Activated naive CD4-positive, alpha-beta T cell treated with anti-CD3 and anti-CD28 coated beads, Interleukin-2, amount 50 U/mL, for 72 hours (primary cell): ENCODE results near the gene WDR37. TPM values are rescaled to one million over a fixed set of nuclear protein-coding genes. Genes with fewer than 3 reads are reported as not detected.

Experiments used
- ATAC-seq, 2 donors: fragments of 150-1000 bp; cut with Tn5 transposase; 2 replicates each; pipeline ENCODE4 v1.10.0; 2021; ENCODE audit warnings: mild to moderate bottlenecking in 2 of 2, moderate library complexity in 2 of 2
- DNase-seq, 2 donors: peaks; one replicate each; pipeline ENCODE4 v3.0.0; 2021 to 2022; ENCODE audit warnings: low spot score in 2 of 2
- H3K27ac Mint-ChIP-seq, 2 donors: one replicate each; pipeline ENCODE4 v1.8.0; 2022; ENCODE audit warnings: mild to moderate bottlenecking in 2 of 2, mixed read lengths in 2 of 2
- H3K36me3 Mint-ChIP-seq, 2 donors: one replicate each; pipeline ENCODE4 v1.8.0; 2022; ENCODE audit warnings: mixed read lengths in 2 of 2
- H3K9me3 Mint-ChIP-seq, 2 donors: one replicate each; pipeline ENCODE4 v1.8.0; 2022; ENCODE audit warnings: mixed read lengths in 2 of 2
- total RNA-seq, 2 donors: library from RNA; stranded (reverse); gene quantifications; one replicate each; pipeline ENCODE4 v1.2.3, GENCODE V29; 2022

The WDR37 gene
- total RNA-seq, 2 donors from 2014 or later: 21.2 to 31.5 TPM

DNA sequence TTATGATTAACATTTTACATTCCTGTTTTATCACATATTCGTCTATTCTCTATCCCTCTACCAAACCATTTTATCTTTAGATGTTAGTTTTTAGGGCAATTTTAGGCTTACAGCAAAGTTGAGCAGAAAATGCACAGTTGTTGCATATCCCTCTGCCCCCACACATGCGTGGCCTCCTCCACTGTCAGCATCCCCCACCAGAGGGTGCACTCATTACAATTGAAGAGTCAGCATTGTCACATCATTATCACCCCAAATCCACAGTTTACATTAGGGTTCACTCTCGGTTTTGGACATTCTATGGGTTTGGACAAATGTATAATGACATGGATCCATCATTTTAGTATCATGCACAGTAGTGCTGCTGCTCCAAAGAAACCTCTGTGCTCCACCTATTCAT, 86.4 kb downstream of the WDR37 start:
- H3K9me3 Mint-ChIP-seq: peaks cover 14 to 17% of the 10 kb centered on the region in 2 donors
- ATAC-seq (peak in 1 of 2 donors; percentile 52), DNase-seq (no peak)
- H3K27ac Mint-ChIP-seq: no peak overlapping the region
- peaks cover 22 to 27% of the 10 kb centered on the region in 2 donors for H3K36me3 Mint-ChIP-seq

DNA sequence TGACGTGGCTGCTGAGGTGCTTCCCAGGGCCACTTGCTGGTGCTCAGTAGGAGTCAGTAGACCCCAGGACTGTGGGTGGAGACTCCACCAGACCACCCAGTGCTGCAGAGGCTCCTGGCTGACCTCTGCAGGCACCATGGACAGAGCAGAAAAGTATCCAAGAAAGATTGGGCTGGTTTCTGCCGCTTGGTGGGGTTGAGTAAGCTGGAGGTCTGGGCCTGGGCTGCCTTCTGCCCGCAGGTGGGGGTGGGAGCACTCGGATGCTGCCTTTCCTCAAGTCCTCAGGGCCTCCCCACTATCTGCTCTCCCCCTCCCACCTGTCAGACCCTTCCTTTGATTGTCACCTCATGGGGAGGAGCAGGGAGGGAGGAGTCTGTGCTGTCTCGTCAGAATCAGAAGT, 91.6 kb downstream of the WDR37 start:
- Mint-ChIP-seq H3K27ac (no peak overlapping the region), H3K9me3 (peaks cover 3 to 5% of the 10 kb centered on the region in 2 donors), H3K36me3 (peaks cover 8 to 17% of the 10 kb centered on the region in 2 donors)
- ATAC-seq (no peak), DNase-seq (peak in 1 of 2 donors; percentile 37)

DNA sequence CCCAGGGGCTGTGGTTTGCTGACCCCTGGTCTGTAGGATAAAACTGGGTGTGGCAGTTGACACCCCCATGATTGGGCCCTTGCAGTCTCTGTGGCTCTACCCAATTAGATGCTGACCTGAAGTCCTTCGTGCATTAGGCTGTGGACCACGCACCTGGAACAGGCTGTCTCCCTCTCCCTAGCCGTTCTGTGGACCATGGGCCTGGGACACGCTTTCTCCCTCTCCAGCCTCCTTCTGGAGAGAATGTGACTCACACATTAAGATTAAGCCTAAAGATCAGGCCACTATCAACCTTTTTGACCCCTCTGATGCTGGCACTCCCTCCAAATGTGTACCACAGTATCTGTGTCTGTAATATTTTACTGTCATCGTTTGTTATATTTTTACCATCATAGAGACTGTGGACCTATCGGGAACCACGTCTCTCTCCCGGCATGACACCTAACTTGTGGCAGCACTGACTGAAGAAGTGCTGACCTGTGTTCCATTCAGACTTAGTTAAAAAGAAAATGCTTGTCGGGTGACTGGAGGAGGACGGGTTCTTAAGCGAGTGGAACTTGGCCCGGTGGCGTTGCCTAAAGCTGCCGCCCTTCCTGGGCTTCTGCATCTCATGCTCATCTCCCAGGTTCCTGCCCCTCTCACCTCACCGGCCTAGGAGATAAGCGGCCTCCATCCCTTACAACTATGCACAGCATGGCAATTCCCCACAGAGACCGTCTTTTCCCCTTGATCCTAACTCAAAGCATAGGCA, 92.8 kb downstream of the WDR37 start:
- H3K36me3 Mint-ChIP-seq: peaks cover 8 to 17% of the 10 kb centered on the region in 2 donors
- H3K27ac Mint-ChIP-seq: no peak overlapping the region
- peaks cover 3 to 5% of the 10 kb centered on the region in 2 donors for H3K9me3 Mint-ChIP-seq
- DNase-seq (peak in 1 of 2 donors; percentile 18), ATAC-seq (no peak)

DNA sequence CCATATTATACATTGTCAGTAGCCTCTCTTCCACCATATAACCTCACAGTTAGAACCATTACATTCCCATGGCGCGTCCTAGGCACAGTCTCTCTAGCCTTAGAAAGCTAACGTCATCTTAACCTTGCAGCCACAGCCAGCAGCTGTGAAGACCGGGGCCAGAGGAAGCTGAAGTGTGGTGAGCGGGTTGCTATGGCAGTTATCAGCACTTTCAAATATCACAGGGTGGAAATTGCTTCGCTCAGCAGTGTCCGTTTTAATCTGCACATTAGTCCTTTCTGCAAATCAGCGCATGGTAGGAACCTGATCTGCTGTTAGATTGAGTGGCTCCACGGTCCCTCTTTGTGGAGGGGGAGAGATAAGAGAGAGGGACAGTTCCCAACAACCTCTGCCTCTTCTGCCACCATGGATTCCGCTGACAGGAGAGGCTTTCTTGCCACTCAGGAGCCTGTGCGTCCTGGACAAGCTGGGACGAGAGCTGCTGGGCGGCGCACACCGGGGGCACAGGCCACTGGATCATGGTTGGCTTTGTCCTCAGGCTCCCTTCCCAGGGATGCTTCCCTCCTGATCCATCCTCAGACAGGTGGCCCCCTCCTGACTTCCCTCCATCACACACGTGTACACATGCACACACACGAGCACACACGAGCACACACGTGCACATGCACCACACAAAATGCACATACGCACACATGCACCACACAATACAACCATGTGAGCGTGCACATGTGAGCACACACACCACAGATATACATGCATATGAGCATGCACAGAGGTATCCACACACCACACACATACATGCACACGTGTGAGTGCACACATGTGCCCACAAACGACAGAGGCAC, 93.8 kb downstream of the WDR37 start:
- peaks cover 0 to 5% of the 10 kb centered on the region in 2 donors for H3K9me3 Mint-ChIP-seq
- DNase-seq (peak in 1 of 2 donors; percentile 31), ATAC-seq (peak; percentile 21 to 49)
- no peak overlapping the region for H3K27ac Mint-ChIP-seq
- H3K36me3 Mint-ChIP-seq: peaks cover 8 to 17% of the 10 kb centered on the region in 2 donors

DNA sequence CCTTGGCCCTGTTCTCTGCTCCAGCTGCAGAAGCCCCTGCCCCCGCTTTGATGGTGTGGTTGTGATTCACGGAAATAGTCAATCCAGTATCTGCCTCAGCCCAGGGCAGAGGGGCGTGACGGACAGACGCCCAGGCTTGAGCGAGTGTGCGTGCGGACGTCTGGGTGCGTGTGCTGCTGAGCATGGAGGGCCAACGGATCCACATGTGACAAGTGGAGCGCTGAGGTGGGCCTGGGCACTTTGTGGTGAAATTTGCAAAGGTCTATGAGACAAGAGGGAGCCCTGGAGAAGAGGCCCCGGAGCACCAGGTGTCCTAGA, 94.4 kb downstream of the WDR37 start:
- H3K36me3 Mint-ChIP-seq: peaks cover 8 to 17% of the 10 kb centered on the region in 2 donors
- peak in 1 of 2 donors; percentile 9 for DNase-seq
- H3K27ac Mint-ChIP-seq: no peak overlapping the region
- peaks cover 0 to 5% of the 10 kb centered on the region in 2 donors for H3K9me3 Mint-ChIP-seq
- no peak for ATAC-seq

DNA sequence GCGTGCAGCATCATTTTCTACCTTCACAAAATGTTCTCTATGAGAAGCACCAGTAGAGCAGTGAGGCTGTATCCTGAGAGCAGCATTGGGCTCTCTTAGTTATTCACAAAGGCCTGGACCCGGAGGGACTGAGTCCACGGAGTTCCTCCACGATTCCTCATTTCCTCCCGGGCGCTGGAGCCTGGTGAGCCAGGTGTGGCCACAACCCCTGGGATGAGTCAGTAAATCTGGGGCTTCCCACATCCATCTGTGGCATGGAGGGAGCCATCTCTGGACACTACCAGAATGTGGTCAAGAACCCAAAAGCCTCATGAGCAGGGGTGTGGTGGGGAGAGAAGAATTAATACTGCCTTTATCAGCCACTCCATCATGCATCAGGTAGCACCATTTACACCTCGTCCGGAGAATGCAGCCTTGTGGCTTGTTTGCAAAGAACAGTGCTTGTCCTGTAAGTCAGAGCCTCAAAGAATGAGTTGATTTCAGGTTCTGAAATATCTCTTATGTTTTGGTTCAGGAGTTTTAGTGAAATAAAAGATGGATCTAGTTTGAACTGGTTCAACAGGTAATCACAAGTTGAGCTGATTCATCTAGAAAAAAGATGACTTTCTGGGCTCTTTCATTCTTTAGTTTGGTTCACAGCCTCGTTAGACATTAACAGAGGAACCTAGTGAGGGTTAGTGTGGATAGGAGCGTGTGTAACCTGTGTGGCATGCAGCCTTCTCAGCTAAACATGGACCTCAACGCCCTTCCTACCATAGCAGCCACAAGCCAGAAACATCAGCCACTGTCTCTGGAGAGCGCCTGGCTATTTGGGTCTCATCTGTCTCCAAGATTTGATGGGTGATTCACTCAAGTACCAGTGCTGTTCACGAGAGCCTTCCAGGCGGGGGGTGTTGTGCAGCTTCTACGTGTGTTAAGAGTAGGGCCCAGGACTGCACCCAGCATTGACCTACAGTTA, 95.2 kb downstream of the WDR37 start:
- ATAC-seq (peak in 1 of 2 donors; percentile 27), DNase-seq (peak in 1 of 2 donors; percentile 35)
- Mint-ChIP-seq H3K9me3 (no peaks in the 10 kb centered on the region), H3K36me3 (peaks cover 8 to 10% of the 10 kb centered on the region in 2 donors), H3K27ac (no peak overlapping the region)

DNA sequence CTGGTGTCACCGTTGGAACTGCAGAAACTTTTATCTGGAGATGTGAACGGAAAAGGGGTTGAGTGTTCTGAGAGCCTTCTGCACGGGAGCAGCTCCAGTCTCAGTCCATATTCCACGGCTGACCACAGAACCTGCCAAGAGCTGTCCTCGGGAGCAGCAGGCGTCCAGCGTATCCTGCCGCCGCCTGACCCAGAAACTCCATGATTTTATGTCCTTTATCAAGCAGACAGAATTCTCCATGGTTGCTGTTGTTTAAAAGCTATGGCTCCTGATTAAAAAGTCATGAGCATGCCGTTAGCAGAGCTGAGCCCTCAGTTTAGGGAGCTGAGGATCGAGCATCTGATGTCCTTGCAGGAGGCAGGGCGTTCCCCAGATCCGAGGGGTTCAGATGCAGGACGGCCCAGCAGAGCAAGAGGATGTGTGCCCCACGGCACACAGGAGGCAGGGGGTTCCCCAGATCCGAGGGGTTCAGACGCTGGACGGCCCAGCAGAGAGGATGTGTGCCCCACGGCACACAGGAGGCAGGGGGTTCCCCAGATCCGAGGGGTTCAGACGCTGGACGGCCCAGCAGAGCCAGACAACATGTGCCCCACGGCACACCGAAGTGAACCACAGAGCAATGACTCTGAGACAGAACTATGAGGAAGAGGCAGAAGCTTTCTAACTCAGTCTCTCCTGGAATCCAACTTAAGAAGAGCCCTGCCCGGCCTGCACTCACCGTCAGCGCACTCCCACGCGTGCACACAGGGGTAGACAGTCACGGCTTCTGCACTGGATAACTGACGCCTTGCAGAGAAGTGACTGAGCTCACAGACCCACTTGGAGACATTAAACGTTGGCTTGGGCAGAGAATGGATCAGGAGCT, 96.4 kb downstream of the WDR37 start:
- Mint-ChIP-seq H3K36me3 (no peaks in the 10 kb centered on the region), H3K27ac (no peak overlapping the region), H3K9me3 (no peaks in the 10 kb centered on the region)
- ATAC-seq (no peak), DNase-seq (peak in 1 of 2 donors; percentile 35)

DNA sequence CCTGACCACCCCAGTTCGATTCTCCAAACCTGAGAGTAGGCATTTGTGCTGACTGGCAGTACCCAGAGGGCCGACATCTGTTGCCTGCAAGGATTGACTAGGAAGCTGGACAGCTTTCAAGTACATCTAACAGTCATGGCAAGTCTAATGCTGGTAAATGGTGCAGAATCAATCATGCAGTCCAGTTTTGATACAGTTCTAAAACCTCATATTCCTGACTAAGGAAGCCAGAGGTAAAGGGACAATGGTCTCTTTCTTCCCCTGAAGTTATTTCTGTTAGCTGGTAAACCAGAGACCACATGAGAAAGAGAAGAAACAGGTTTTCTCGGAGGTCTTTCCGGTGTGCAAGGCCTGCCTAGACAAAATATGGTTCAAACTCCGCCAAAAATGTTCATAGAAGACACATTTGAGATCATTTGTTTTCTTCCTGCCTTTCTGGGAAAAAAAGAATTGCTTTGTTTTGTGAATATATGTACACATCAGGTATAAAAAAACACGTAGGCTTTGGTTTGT, 97.1 kb downstream of the WDR37 start:
- Mint-ChIP-seq H3K9me3 (no peaks in the 10 kb centered on the region), H3K27ac (no peak overlapping the region), H3K36me3 (no peaks in the 10 kb centered on the region)
- ATAC-seq (no peak), DNase-seq (peak in 1 of 2 donors; percentile 9)

DNA sequence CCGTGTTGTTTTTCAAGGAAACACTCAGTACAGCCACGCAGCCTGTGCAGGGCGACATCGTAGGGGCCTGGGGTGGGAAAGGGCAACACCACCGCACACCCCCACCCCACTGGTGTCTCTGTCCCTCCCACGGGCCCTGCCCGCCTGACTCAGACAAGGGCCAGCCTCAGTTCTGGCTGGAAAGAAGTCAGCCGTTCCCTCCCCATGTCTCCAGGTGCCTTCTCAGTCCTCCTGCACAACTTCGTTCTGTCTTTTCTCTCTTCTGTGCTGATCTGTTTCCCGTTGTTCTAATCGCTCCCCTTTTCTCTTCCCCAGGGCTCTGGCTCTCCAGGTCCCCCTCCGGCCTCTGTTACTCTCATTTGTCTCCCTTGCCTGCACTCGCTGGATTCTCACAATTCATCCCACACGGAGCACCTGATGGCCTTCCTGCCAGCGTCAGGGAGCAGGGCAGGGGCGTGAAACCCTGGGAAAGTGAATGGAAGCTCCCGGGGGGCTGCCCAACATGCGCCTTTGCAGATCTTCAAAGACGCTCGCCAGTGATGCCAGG, 97.7 kb downstream of the WDR37 start:
- no peaks in the 10 kb centered on the region for H3K9me3 Mint-ChIP-seq
- H3K36me3 Mint-ChIP-seq: no peaks in the 10 kb centered on the region
- DNase-seq (peak in 1 of 2 donors; percentile 6), ATAC-seq (no peak)
- no peak overlapping the region for H3K27ac Mint-ChIP-seq

DNA sequence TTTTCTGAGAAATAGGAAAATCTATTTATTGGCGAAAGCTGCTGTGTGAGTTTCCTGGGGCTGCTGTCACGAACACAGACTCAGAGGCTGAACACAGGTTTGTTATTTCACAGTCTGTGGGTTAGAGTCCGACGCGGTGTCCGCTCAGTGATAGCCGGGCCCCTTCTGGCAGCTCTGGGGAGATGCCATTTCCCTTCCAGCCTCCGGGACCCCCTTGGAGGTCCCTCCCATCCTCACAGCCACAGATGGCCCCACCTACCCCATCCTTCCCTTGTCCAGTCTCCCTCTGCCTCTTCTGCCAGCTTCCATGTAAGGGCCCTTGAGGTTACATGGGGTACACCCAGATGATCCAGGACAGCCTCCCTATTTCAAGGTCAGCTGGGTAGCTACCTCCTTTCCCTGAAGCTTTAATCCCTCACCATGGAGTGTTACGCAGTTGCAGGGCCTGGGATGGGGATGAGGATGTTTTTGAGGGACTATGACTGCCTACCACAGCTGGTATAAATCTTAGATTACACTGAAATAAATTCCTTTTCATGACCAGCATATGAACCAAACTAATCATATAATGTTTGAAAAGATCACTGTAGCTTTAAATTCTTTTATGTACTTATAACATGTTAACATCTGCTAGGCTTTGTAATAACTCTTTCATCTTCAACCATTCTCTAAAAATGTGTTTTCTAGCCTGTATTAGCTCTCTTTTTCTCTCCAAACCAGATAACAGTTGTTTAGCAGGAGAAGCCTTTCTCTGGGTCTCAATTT, 98.5 kb downstream of the WDR37 start:
- ATAC-seq (no peak), DNase-seq (peak in 1 of 2 donors; percentile 34)
- no peaks in the 10 kb centered on the region for H3K9me3 Mint-ChIP-seq
- H3K27ac Mint-ChIP-seq: no peak overlapping the region
- H3K36me3 Mint-ChIP-seq: no peaks in the 10 kb centered on the region

DNA sequence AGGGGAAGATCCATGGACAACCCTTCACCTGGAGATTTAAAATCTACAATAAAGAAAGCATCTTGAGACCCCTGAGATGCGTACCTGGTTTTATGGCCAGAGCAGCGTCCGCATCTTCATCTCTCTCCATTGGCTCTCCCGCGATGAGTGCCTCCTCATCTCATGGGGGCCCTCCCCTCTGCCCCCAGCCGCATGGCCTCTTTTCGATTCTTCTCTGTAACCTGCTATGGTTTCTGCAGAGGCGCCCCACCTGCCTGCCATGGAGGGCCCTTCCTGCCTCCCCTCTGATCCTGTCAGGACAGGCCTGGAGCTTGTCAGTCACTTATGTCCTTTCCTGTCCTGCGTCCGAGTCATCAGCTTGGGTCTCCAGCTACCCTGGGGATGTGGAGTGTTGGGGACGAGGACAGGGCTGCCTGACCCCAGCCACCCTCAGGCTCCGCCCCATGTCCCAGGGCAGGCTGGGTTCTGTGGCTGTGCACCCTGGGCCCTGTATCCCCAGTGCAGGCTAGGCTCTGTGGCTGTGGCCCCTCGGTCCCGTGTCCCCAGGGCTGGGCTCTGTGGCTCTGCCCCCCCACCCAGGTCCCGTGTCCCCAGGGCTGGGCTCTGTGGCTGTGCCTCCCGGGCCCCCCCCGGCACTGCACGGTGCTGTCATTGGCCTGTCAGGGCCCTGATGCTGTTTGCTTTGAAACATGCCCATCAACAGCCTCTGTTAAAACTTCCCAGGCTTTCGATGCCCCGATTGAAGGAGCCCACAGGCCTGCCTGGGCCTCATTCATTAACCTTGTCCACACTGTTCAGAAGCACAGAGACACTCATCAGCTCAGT, 99.8 kb downstream of the WDR37 start:
- no peaks in the 10 kb centered on the region for H3K36me3 Mint-ChIP-seq

DNA sequence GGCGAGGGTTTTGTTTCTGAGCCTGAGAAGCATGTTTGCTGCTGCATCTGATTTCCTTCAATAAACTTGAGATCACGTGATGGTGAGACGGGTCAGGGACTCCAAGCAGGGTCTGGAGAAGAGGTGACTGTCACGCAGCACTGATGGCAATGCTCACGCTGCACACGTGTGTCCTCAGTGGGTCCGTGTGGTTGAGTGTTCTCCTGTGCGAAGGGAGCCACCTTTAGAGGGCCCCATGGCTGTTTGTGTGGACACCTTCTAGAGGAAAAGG, 100.4 kb downstream of the WDR37 start:
- no peak overlapping the region for H3K27ac Mint-ChIP-seq
- H3K36me3 Mint-ChIP-seq: no peaks in the 10 kb centered on the region
- ATAC-seq (no peak), DNase-seq (peak in 1 of 2 donors; percentile 14)
- H3K9me3 Mint-ChIP-seq: no peaks in the 10 kb centered on the region

More for the DNA sequence above, 99.8 kb downstream of the WDR37 start:
- ATAC-seq (no peak), DNase-seq (peak in 1 of 2 donors; percentile 49)
- Mint-ChIP-seq H3K9me3 (no peaks in the 10 kb centered on the region), H3K27ac (no peak overlapping the region)

DNA sequence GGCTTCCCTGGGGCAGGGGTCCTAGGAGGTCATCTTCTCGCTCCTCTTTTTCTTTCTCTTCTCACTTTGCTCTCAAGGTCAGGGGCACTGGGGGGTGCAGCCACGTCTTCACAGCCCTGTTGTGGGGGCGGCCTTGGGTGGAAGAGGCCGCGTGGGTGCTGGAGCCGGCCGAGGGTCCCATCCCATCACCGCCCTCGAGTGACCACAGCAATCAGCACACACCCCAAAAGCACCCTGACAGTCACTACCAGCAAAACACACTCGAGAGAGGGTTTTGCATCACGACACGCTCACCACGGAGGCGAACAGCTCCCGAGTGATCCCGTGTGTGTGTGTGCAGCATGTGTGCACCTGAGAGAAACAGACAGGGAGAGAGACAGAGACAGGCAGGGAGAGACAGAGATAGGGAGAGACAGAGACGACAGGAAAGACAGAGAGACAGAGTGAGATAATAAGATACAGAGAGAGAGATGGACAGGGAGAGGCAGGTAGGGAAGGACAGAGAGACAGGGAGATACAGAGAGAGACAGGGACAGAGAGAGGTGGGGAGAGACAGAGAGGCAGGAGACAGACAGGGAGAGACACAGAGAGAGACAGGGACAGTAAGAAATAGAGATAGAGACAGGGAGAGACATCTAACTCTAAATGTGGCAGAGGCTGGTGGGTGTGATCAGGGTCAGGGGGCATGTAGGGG, 100.9 kb downstream of the WDR37 start:
- ATAC-seq (no peak), DNase-seq (peak in 1 of 2 donors; percentile 23)
- Mint-ChIP-seq H3K27ac (peak overlapping the region in 1 of 2 donors; percentile 10), H3K36me3 (no peaks in the 10 kb centered on the region), H3K9me3 (no peaks in the 10 kb centered on the region)

DNA sequence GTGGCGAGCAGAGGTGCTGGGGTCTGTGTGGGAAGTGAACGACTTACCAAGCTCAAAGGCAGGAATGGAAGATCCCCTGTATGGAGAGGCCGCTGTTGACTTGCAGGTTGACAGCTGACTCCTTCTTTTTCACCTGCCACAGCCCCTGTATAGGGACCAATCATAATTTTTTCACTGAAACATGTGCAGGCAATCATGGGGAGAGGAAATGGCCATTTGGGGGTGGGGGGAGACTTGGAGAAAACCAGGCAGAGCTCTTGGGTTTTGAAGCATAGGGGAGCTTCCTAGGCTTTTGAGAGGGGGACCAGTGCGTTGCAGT, 101.4 kb downstream of the WDR37 start:
- ATAC-seq (no peak), DNase-seq (peak in 1 of 2 donors; percentile 4)
- Mint-ChIP-seq H3K36me3 (no peaks in the 10 kb centered on the region), H3K9me3 (no peaks in the 10 kb centered on the region), H3K27ac (peak overlapping the region in 1 of 2 donors; percentile 10)
